K562 (cell line): ENCODE results near the gene NOL4L. TPM values are rescaled to one million over a fixed set of nuclear protein-coding genes. Genes with fewer than 3 reads are reported as not detected.
A peak's percentile ranks its signal among the peaks of the same experiment; 100 is the strongest.

Source experiments
- ETS2 ChIP-seq: IDR thresholded peaks from 2 replicates; pipeline ENCODE4 v1.6.1; 2016; ENCODE audit warnings: borderline replicate concordance, missing genetic modification characterization, mild to moderate bottlenecking, moderate library complexity, missing compliant biosample characterization; ENCODE audit not compliant: poor library complexity, severe bottlenecking
- MCM2 ChIP-seq: fragments of 450-650 bp; IDR thresholded peaks from 2 replicates; pipeline ENCODE4 v1.6.1; 2017; ENCODE audit warnings: low read depth, mild to moderate bottlenecking
- RAD21 ChIP-seq, 2 experiments: fragments of 250-450 bp in 1 of 2; fragments of 450-650 bp in 1 of 2; sonication (Bioruptor Pico) in 1 of 2; formaldehyde crosslinking in 1 of 2; IDR thresholded peaks in 1 of 2; conservative IDR thresholded peaks in 1 of 2; 2 replicates each; pipeline versions ENCODE4 v1.4.0 to v1.8.0; 2020 to 2022; ENCODE audit warnings: mild to moderate bottlenecking in 2 of 2, moderate library complexity in 1 of 2
- REST ChIP-seq, 2 experiments: fragments of 450-650 bp; formaldehyde crosslinking in 1 of 2; IDR thresholded peaks; 2 replicates each; pipeline versions ENCODE4 v1.4.0 to v1.6.1; 2014 to 2020; ENCODE audit warnings: mild to moderate bottlenecking in 2 of 2, borderline replicate concordance in 1 of 2, low read depth in 1 of 2
- SAFB ChIP-seq: fragments of 200-400 bp; formaldehyde crosslinking; IDR thresholded peaks from 2 replicates; pipeline ENCODE4 v1.6.1; 2017; ENCODE audit warnings: low read depth, low read length, borderline replicate concordance
- VEZF1 ChIP-seq: fragments of 200-800 bp; sonication (Bioruptor generic); IDR thresholded peaks from 2 replicates; pipeline ENCODE4 v1.6.1; 2017; ENCODE audit warnings: missing genetic modification characterization, missing compliant biosample characterization
- polyA plus RNA-seq, 8 experiments: library from polyadenylated mRNA; depleted of rRNA in 4 of 8; stranded (reverse) in 5 of 8; unstranded in 3 of 8; fragments of >200 nt; fragmentation: Nextera tagmentation in 2 of 8; fragmentation: Illumina TruSeq in 1 of 8; extraction: Ambion mirVana in 2 of 8; extraction: Trizol in 1 of 8; gene quantifications; 2 replicates each; pipeline versions ENCODE4 v1.2.1 to v1.2.3, GENCODE V29; 2011 to 2014; ENCODE audit warnings: inconsistent platforms in 1 of 8, missing spikeins in 1 of 8
- total RNA-seq, 7 experiments: library from RNA; depleted of rRNA in 6 of 7; stranded (reverse); fragments of >200 nt in 6 of 7; fragmentation: Illumina TruSeq in 2 of 7; extraction: Trizol in 2 of 7; gene quantifications; 2 replicates each; pipeline versions ENCODE4 v1.2.1 to v1.2.3, GENCODE V29; 2011 to 2021; ENCODE audit warnings: low replicate concordance in 1 of 7

Gene NOL4L
- total and polyA plus RNA-seq, 9 of the 15 experiments (the other 6 are each of a cell fraction or from before 2014, with no cell fraction given): 5.1 to 36.2 (median 13.6) TPM

GRCh38 chr20:32582659-32583580 lies 2.2 kb downstream of the NOL4L start (continued):
- no peak for TF ChIP-seq REST (IDR thresholded peaks at IDR 0.05; ENCODE audit: borderline replicate concordance)
- 0 out of 2 replicates have a peak, but pooled peaks have one; percentile 32 for TF ChIP-seq REST (CRISPR knock-in tag; IDR thresholded peaks at IDR 0.05; ENCODE audit: low read depth)
- TF ChIP-seq VEZF1 (CRISPR knock-in tag): peak; percentile 97
- TF ChIP-seq SAFB: 0 out of 2 replicates have a peak, but pooled peaks have one; percentile 50
- TF ChIP-seq MCM2: no peak
- no peak for TF ChIP-seq ETS2 (tag)
- peak in 1 of 2 experiments; percentile 17; a peak in 1 of 4 replicates for TF ChIP-seq RAD21 (CRISPR knock-in tag; conservative IDR thresholded peaks at IDR 0.05 in 1 of 2, IDR thresholded peaks at IDR 0.05 in 1 of 2)
